Measurements from ENCODE around the gene GNPTAB.

GNPTAB gene

DNA sequence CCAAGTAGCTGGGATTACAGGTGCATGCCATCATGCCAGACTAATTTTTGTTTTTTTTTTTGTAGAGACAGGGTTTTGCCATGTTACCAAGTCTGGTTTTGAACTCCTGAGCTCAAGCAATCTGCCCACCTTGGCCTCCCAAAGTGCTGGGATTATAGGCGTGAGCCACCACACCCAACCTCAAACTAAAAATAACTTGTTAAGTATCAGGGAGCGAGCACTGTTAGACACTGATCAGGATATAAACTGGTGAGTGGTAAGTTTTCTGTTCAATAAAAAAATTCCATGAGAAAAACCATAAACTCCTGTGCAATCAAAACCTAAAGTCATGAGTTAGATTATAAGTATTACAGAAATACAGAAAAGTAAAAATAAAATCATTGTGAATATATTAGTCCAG lies 46.9 kb downstream of the GNPTAB start:
- TF ChIP-seq JUND (IDR thresholded peaks at IDR 0.05; ENCODE audit: low read depth), result no peak
- in situ Hi-C loops (cut with HindIII; ENCODE audit: low pct_unique_long_range_greater_than_20kb, low sequenced_read_pairs), result no loop called here
- no peak for DNase-seq (ENCODE audit: low read depth in 1 of 2, low spot score in 1 of 2)

DNA sequence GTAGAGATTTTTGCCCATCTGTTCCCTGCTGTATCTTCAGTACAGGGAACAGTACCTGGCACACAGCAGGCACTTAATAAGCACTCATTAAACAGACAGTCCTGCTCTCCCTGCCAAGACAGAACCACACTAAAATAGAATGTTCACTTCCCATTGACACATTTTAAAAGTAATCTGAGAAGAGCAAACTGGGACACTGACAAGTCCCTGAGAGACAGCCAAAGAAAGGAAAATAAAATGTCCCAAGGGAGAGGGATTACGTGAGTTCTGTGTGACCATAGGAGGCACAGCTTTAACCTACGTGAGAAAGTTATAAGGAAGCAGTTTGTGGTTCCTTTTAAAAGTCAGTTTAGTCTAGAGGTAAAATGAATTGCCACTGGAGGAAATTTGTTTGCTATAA lies 47.6 kb downstream of the GNPTAB start:
- TF ChIP-seq JUND (IDR thresholded peaks at IDR 0.05; ENCODE audit: low read depth), result no peak
- DNase-seq (ENCODE audit: low read depth in 1 of 2, low spot score in 1 of 2), result peak; percentile 5 to 29
- in situ Hi-C loops (cut with HindIII; ENCODE audit: low pct_unique_long_range_greater_than_20kb, low sequenced_read_pairs), result no loop called here

GRCh38 chr12:101782273-101782731 lies 48.5 kb downstream of the GNPTAB start:
- TF ChIP-seq JUND (IDR thresholded peaks at IDR 0.05; ENCODE audit: low read depth), result no peak
- in situ Hi-C loops (cut with HindIII; ENCODE audit: low pct_unique_long_range_greater_than_20kb, low sequenced_read_pairs), result no loop called here
- DNase-seq (ENCODE audit: low read depth in 1 of 2, low spot score in 1 of 2), result no peak

DNA sequence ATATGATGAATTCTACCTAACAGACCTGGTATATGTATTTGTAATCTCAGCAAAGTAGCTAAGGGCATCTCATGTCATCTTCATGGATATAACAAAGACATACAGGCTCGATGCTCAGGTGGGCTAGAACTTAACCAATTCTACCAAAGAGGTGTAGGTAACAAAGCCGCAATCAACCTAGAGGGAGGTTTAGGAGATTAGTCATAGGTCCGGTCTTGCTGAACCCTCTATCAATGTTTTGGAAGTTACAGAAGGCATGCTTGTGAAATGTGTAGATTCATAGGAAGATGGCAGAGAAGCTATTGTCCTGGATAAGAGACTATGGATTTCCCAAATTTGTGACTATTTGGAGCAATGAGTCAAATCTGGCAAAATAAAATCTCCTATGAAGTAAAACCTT lies 48.9 kb downstream of the GNPTAB start:
- in situ Hi-C loops (cut with HindIII; ENCODE audit: low pct_unique_long_range_greater_than_20kb, low sequenced_read_pairs), result no loop called here
- TF ChIP-seq JUND (IDR thresholded peaks at IDR 0.05; ENCODE audit: low read depth), result no peak
- DNase-seq (ENCODE audit: low read depth in 1 of 2, low spot score in 1 of 2), result no peak

DNA sequence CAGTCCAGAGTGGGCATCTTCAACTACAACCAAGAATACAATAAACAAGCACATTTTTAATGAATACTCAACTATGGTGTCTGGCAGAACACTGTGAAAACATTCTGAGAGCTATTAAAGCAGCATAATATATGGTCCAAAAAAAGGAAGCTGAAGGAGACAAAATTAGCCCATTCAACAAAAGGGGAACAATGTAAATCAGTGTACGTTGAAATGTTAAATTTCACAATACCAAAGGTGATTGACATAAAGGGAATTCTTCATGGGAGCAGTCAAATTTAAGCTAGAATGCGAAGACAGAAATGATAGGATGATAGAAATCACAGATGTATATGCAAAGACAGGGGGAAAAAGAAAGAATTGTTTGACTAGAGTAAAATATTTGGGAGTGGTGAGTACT lies 50.2 kb downstream of the GNPTAB start:
- DNase-seq (ENCODE audit: low read depth in 1 of 2, low spot score in 1 of 2), result no peak
- no peak for TF ChIP-seq JUND (IDR thresholded peaks at IDR 0.05; ENCODE audit: low read depth)
- in situ Hi-C loops (cut with HindIII; ENCODE audit: low pct_unique_long_range_greater_than_20kb, low sequenced_read_pairs), result no loop called here

DNA sequence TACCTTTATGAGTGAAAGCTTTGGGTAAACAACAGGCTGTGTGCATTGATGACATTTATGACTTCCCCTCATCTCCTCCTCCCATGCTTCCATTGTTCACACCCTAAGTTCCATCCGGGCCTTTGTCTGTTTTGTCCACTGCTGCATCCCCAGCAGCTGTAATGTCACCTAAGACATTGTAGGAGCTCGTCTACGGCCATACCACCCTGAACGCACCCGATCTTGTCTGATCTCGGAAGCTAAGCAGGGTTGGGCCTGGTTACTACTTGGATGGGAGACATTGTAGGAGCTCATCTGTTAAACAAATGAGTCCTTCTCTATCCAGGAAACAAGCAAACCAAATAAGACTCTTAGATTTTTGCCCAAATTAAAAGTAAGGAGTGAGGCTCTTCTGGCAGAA lies 51.1 kb downstream of the GNPTAB start:
- TF ChIP-seq JUND (IDR thresholded peaks at IDR 0.05; ENCODE audit: low read depth), result no peak
- DNase-seq (ENCODE audit: low read depth in 1 of 2, low spot score in 1 of 2), result no peak
- in situ Hi-C loops (cut with HindIII; ENCODE audit: low pct_unique_long_range_greater_than_20kb, low sequenced_read_pairs), result no loop called here

- DNase-seq (ENCODE audit: low read depth in 1 of 2, low spot score in 1 of 2), result no peak
- in situ Hi-C loops (cut with HindIII; ENCODE audit: low pct_unique_long_range_greater_than_20kb, low sequenced_read_pairs), result no loop called here
- no peak for TF ChIP-seq JUND (IDR thresholded peaks at IDR 0.05; ENCODE audit: low read depth)
These were observed 51.6 kb downstream of the GNPTAB start for GRCh38 chr12:101779200-101779599.

- no peak for DNase-seq (ENCODE audit: low read depth in 1 of 2, low spot score in 1 of 2)
- in situ Hi-C loops (cut with HindIII; ENCODE audit: low pct_unique_long_range_greater_than_20kb, low sequenced_read_pairs), result no loop called here
- no peak for TF ChIP-seq JUND (IDR thresholded peaks at IDR 0.05; ENCODE audit: low read depth)
These were observed 52.8 kb downstream of the GNPTAB start for GRCh38 chr12:101777978-101778377.

GRCh38 chr12:101777485-101777884 lies 53.3 kb downstream of the GNPTAB start:
- in situ Hi-C loops (cut with HindIII; ENCODE audit: low pct_unique_long_range_greater_than_20kb, low sequenced_read_pairs), result no loop called here
- DNase-seq (ENCODE audit: low read depth in 1 of 2, low spot score in 1 of 2), result no peak
- no peak for TF ChIP-seq JUND (IDR thresholded peaks at IDR 0.05; ENCODE audit: low read depth)

GRCh38 chr12:101775816-101776215 lies 54.9 kb downstream of the GNPTAB start:
- in situ Hi-C loops (cut with HindIII; ENCODE audit: low pct_unique_long_range_greater_than_20kb, low sequenced_read_pairs), result no loop called here
- DNase-seq (ENCODE audit: low read depth in 1 of 2, low spot score in 1 of 2), result no peak
- no peak for TF ChIP-seq JUND (IDR thresholded peaks at IDR 0.05; ENCODE audit: low read depth)

GRCh38 chr12:101773650-101774162 lies 57.1 kb downstream of the GNPTAB start:
- in situ Hi-C loops (cut with HindIII; ENCODE audit: low pct_unique_long_range_greater_than_20kb, low sequenced_read_pairs), result no loop called here
- peak; percentile 70 to 83 for DNase-seq (ENCODE audit: low read depth in 1 of 2, low spot score in 1 of 2)
- TF ChIP-seq JUND (IDR thresholded peaks at IDR 0.05; ENCODE audit: low read depth), result no peak

DNA sequence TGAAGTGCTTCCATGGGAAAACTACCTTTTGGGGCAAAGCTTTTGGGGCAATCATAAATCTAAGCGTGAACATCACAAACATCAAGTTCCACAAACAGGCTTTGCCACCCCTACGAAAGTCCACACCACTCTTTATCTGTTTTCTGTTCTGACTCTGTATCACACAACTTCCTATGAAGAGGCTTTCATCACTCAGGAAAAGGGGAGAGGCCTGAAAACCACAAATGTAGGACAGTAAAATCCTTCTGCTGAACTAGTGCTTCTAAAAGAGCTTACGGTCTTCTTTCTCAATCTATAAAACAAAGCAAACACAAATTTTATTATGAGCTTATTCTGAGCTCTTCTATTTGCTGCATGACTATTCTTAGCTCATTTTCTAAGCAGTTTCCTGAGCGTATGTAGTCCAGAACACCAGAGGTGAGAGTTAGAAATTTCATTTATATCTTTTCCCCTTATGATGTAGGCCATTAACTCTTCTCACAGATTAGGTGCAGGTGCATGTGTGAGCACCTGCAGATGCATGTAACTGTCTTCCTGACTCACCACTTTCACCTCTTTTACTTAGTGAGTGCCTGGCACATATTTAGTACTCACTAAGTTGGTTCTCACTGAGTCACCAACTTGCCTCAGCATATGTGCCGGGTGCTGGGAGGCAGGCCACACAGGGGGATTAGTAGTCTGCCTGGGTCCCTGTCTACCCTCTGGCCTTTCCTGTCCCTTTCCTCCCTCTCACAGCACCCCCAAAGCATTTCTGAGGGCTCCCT lies 58.6 kb downstream of the GNPTAB start:
- DNase-seq (ENCODE audit: low read depth in 1 of 2, low spot score in 1 of 2), result no peak
- TF ChIP-seq JUND (IDR thresholded peaks at IDR 0.05; ENCODE audit: low read depth), result no peak
- in situ Hi-C loops (cut with HindIII; ENCODE audit: low pct_unique_long_range_greater_than_20kb, low sequenced_read_pairs), result no loop called here

DNA sequence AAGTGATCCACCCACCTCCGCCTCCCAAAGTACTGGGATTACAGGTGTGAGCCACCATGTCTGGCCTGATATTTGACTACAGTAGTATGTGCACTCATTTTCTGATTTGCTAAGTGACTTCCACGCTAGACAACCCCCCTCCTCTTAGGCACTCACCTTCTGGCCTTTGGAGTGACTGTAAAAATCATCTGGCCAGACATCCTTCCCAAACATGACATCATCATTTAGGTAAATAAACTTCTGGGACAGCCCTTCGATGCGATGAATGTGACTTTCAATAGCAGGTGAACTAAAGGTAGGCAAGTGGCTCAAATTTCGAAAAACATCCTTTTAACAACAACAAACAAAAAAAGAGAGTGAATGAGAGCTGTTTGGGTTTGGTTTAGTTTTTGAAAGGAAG lies 60.9 kb downstream of the GNPTAB start:
- no peak for DNase-seq (ENCODE audit: low read depth in 1 of 2, low spot score in 1 of 2)
- TF ChIP-seq JUND (IDR thresholded peaks at IDR 0.05; ENCODE audit: low read depth), result no peak
- in situ Hi-C loops (cut with HindIII; ENCODE audit: low pct_unique_long_range_greater_than_20kb, low sequenced_read_pairs), result no loop called here

- in situ Hi-C loops (cut with HindIII; ENCODE audit: low pct_unique_long_range_greater_than_20kb, low sequenced_read_pairs), result no loop called here
- DNase-seq (ENCODE audit: low read depth in 1 of 2, low spot score in 1 of 2), result no peak
- TF ChIP-seq JUND (IDR thresholded peaks at IDR 0.05; ENCODE audit: low read depth), result no peak
These were observed 62.0 kb downstream of the GNPTAB start for GRCh38 chr12:101768781-101769180.

Data from T47D (cell line).